ENCODE results near the gene ZCCHC7.
A peak's percentile ranks its signal among the peaks of the same experiment; 100 is the strongest.
"Not testable (repeated sequence)": the region's sequence is repeated elsewhere in the genome, so short reads cannot be mapped to it uniquely, and the experiment has no call there.

ZCCHC7 gene

DNA sequence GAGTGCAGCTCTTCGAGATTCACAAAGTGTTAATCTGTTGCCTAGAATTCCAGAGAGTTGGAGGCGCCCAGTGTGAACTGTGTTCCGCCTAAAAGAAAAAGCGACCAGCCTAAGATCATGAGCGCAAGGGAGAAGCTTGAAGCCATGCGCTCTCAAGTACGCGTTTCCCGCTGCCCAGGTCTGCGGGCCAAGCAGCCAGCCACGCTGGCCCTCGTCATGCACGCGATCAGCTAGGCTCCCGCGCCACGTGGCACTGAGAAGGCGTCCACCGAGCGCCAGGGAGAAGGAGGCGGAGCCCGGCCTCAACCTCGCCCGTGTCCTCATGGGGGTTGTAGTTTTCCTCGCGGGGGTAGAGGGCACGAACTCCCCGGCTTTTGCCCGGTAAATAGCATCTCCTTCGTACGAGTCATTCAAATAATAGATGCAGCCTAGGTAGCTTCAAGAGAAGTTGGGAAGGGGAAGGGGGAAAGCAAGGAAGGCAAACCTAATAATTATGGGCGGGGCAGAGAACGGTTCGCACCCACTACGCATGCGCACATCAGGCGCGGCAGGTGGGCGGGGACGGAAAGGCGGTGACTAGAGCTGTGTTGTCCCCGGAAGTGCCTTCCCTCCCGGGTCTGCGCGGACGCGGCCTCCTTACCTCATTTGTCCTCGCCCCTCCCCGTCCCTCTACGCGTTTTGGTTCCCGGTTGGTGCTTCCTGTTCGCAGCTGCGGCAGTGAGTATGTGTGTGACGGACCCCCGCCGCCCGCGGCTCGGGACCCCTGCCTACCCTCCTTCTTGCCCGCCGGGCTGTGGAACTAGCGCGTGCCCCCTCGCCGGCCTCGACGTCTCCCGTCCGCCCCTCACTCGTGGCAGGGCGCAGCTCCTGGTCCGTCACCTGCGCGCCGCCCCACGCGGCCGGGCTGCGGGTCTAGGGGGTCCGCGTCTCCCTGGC is at the start of gene ZCCHC7:
TSS of gene ZCCHC7 (plus strand) at position 668 of the 936 bp plus-strand sequence.
- DNase-seq: peak; percentile 67

DNA sequence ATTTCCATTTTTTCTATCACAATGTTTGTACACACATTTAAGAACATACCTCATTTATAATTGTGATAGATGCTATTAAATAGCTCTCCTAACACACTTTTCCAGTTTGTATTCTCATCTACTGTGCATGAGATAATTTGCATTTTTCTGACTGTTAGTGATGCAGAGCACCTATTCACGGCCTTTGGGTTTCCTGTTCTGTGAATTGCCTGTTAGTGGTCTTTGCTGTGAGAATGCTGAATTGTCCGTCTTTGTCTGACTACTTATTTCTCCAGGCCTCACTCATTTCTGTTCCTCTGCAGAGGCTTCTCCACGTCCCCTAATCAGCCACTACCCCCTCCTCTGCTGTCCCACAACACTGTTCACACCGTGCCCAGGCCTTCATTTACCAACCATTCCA is 45.6 kb upstream of the ZCCHC7 start:
- not testable (repeated sequence) for DNase-seq

DNA sequence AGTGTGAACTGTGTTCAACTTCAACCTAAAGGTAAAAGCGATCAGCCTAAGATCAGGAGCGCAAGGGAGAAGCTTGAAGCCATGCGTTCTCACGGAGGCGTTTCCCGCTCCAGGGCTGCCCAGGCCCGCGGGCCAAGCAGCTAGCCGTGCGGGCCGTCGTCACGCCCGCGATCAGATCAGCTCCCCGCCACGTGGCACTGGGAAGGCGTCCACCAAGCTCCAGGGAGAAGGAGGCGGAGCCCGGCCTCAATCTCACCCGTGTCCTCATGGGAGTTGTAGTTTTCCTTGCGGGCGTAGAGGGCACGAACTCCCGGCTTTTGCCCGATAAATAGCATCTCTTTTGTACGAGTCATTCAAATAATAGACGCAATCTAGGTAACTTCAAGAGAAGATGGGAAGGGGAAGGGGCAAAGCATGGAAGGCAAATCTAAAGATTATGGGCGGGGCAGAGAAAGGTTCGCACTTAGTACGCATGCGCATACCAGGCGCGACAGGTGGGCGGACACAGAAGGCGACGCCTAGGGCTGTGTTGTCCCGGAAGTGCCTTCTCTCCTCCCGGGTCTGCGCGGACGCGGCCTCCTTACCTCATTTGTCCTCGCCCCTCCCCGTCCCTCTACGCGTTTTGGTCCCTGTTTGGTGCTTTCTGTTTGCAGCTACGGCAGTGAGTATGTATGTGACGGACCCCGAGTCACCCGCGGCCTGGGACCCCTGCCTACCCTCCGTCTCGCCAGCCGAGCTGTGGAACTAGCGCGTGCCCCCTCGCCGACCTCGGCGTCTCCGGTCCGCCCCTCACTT is 40.8 kb upstream of the ZCCHC7 start:
- peak; percentile 68 for DNase-seq

DNA sequence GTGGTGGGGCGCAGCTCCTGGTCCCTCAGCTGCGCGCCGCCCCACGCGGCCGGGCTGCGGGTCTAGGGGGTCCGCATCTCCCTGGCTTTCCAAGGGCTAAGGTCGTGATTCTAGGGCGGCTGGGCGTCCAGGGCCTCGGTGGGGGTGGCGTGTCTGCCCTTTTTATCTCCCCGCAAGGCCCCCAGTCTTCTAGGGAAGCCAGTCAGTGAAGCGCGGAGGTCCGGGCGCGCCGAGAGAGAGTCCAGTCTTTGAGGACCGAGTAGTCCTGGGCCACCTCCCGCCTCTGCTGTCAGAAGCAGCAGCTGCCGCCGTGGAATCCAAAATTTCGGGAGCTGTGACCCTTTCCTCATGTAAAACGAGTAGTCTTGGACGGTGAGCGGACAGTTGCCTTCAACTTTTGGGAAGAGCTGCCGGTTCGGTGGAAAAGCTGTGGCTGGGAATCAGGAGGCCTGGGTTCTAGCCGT is 40.2 kb upstream of the ZCCHC7 start:
- not testable (repeated sequence) for DNase-seq

DNA sequence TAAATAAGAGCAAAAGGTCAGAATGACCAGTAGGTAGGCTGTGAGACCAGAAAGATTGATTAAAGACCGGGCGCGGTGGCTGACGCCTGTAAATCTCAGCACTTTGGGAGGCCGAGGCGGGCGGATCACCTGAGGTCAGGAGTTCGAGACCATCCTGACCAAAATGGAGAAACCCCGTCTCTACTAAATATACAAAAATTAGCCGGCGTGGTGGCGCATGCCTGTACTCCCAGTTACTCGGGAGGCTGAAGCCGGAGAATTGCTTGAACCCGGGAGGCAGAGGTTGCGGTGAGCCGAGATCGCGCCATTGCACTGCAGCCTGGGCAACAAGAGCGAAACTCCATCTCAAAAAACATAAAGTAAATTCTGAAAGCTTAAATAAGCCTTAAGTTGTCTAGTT is 38.9 kb upstream of the ZCCHC7 start:
- not testable (repeated sequence) for DNase-seq

DNA sequence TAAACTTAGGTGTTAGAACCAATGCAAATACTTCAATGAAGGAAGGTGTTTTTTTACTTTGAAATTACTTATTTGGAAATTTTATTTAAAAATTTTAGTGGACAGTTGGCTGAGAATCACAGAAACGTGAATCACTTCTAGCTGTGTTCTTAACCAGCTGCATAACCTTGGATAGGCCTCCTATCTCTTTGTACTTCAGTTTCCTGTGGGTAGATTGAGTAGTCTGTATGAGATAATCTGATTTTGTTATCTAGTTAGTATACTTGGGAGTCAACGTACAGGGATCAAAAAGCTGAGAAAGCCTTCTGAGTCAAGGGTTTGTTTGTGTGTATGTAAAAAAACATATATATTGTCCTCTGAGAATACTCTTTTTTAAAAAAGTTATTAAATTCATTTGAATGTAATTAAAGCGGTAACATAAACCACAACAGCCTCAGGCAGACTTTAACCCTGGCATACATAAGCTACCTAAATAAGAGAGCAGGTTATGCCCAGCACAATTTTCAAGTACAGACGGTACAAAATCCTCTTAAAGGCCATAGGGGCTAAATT is 38.1 kb upstream of the ZCCHC7 start:
- no peak for DNase-seq

DNA sequence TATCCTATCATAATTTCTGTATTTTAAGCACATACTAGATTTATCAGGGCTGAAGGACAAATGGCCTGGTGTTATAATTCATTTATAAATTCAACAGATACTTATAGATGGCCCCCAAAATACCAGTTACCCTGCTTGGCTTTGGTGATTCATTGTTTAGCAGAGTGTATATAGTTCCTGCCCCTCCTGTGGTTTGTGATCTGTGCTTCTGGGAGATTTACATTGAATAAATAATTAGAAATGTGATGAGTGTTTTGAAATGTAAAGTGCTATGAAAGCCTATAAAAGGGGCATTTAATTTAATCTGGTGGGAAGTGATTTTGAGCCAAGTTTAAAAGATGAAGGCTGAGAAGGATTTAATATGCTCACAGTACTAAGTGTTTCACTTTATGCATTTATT is 36.7 kb upstream of the ZCCHC7 start:
- no peak for DNase-seq

DNA sequence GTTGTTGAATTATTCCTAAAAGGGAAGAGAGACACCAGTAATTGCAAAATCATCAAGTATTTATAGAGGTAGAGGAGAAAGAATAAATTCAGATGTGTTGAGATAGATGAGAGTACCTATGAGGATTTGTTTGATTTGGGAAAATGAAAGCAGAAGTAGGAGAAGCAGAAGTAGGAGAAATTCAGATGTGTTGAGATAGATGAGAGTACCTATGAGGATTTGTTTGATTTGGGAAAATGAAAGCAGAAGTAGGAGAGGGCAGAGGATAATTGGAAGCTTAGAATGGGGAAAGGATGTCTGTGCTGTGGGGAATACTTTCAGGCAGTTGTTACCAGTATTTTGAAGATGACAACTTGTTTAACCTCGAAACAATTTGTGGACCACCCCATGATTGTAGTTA is 35.1 kb upstream of the ZCCHC7 start:
- no peak for DNase-seq

DNA sequence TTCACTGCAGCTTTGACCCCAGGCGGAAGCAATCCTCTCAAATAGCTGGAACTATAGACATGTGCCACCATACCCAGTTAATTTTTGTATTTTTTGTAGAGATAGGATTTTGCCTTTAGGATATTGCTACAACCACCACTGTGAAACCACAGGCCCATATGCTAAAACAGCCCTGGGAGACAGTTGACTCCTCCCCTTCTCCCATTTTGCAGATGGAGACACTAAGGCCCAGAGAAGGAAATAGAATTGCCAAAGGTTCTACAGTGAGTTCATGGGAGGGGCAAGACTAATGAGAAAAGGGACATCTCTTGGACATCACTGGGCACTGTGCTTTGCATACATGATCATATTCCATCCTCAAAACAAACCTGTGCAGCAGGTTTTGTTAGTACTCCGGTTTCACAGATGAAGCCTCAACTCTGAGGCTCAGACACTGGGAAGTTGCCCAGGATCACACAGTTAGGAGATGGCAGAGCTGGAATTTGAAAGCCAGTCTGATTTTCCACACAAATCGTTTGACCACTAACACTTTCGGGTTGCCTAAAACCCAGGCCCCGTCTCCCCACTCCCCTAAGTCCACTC is 27.6 kb upstream of the ZCCHC7 start:
- not testable (repeated sequence) for DNase-seq

DNA sequence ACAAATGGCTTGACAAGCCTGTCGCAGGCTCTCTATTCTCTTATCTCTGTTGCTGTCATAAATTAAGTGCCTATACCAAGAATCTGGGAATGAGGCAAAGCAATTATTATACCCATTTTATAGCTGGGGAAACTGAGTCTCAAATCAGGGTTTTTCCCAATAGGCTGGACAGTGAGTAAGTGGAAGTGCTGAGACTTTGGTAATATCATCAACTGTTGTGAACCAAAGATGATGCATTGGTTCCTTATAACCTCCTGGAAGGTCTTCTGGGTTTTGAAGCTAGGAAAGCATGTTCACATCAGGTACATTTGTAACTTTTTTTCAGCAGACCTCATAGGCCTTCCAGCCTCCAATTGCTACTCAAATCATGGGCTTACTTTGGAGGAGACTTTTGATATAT is 25.6 kb upstream of the ZCCHC7 start:
- no peak for DNase-seq

DNA sequence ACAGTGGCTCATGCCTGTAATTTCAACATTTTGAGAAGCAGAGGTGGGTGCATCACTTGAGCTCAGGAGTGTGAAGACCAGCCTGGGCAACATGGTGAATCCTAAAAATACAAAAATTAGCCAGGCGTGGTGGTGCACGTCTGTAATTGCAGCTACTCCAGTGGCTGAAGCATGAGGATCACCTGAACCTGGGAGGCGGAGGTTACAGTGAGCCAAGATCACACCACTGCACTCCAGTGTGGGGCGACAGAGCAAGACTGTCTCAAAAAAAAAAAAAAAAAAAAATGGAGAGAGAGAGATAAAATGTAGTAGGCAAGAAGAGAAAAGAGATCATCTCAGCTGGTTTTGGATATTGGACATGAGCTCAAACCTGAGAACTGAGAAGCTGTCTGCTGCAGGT is 23.7 kb upstream of the ZCCHC7 start:
- no peak for DNase-seq

DNA sequence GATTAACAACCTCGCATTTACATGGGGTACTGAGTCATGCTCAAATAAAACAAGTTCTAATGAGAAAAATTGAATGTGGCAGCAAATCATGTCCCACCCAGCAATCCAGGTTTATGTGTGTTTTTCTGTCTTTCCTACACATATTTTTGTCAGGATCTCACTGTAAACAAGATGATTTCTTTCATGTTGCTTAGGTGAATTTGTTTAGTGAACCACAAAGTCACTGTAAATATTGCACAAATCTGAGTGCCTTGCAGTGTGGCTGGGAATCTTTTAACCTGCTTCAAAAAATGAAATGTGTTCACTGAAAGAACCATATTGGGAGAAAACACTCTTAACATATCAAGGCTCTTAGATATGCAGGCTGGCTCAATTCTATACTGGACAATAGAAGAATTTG is 23.1 kb upstream of the ZCCHC7 start:
- DNase-seq: no peak

DNA sequence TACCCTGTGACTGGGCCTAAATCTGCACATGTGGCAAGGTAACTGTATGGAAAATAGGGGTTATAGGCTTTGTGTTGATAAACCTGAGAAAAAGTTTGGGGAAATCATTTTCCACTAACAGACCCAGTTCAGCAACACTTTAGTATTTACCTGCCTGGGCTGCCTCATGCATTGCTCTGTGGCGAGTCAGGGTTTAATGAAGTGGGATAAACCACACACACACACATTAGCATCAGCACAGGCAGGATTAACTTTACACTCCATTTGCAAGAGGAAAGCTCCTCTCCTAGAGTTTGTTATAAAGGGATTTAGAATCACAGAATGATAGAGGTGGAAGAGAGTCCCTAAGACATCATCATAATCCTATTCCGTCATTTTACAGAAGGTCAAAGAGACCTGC is 20.0 kb upstream of the ZCCHC7 start:
- DNase-seq: no peak

DNA sequence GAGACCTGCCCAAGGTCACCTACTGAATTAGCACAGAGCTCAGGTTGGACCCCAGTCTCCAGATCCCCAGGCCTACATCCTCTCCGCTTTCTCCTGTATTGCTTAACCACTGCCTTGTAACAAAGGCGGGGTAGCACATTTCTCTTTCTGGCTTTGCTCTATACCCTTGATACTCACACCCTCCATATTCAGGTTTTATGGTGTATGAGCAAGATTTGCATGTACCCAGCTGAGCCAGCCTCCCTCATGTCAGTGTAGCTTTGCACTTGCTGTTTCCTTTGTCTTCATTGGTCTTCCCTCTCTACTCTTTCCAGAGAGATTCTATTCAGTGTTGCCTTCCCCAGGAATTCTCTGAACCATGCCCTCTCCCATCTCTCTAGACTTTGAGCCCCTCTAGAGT is 19.6 kb upstream of the ZCCHC7 start:
- DNase-seq: no peak

DNA sequence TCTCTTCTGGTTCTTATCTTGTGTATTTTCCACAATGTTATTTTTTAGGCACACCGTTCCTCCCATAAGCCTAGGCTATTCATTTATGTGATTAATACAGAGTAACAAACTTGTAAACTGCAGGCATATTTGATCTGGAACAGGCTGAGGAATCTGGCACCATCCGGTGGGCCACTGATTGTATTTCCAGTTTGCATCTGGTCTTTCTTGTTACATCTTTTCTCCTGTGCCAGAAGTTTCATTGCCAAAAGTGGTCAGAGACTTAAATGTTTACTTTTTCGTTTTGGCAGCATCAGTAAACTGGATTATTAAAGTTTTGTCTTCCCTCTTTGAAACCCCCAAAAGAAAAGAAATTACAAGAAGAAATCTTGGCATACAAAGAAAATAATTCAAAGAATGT is 17.9 kb upstream of the ZCCHC7 start:
- no peak for DNase-seq

DNA sequence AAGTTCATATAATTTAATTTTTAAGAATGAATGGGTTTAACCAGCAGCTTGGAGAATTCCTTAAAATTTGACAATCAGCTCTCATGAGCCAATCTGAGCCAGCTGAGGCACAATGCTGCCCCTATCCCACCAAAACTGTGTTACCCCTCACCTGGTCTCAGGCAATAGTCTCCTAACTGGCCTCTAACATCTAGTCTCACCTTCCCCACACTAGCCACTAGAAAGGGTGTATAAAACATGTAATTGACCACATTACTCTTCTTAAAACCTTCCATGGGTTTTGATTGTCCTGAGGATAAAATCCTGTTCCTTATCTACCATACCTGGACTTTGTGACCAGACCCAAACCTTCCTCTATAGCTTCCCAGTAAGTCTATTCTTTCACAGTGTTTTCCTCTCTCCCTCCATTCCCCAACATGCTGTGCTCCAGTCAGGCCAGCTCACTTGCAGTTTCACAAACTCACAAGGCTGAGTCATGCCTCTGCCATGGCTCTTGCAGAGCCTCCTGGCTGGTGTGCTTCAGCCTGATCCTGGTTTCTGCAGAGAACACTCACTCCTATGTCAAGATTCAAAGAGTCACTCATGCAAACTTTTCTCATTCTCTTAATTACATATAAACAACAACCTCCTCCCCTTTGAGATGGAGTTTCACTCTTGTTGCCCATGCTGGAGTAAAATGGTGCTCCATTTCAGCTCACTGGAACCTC is 16.0 kb upstream of the ZCCHC7 start:
- no peak for DNase-seq

DNA sequence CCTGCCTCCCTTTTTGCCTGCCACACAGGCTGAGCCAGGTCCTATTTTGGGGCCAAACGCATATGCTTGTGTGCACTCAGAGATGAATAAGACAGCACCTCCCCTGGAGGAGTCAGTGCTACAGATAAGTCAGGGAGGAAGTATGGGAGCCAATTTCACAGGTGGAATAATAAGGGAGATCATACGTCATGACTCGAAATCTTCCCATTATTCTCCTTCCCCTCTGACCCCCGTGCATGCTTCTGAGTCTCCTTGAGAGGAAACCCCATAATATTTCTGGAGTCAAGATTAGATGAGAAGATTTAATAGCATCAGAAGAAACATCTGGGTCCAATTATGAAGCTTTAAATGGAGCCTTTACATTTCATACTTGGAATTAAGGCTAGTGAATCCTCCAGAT is 15.1 kb upstream of the ZCCHC7 start:
- no peak for DNase-seq

DNA sequence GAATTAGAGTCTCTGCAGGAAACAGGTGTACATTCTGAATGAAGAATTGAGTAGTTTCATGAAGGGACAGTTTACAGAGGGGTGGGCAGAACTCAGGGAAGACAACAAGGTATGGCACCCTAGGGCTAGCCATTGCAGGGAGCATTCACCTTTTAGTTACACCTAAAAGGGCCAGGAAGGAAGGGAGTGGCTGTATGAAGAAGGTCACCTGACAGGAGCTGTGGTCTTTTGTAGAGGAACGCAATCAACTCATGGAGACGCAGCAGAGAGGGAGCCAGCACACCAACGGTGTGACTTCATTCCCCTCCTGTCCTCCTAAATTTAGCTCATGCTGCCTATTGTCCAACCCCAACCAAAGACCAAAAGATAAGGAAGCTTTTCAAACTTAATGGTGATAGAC is 12.7 kb upstream of the ZCCHC7 start:
- DNase-seq: no peak

DNA sequence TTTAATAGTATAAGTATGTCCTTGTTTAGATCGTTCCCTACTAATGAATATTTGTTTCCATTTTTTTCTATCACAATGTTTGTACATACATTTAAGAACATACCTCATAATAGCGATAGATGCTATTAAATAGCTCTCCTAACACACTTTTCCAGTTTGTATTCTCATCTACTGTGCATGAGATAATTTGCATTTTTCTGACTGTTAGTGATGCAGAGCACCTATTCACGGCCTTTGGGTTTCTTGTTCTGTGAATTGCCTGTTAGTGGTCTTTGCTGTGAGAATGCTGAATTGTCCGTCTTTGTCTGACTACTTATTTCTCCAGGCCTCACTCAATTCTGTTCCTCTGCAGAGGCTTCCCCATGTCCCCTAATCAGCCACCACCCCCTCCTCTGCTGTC is 5.9 kb upstream of the ZCCHC7 start:
- DNase-seq: not testable (repeated sequence)

DNA sequence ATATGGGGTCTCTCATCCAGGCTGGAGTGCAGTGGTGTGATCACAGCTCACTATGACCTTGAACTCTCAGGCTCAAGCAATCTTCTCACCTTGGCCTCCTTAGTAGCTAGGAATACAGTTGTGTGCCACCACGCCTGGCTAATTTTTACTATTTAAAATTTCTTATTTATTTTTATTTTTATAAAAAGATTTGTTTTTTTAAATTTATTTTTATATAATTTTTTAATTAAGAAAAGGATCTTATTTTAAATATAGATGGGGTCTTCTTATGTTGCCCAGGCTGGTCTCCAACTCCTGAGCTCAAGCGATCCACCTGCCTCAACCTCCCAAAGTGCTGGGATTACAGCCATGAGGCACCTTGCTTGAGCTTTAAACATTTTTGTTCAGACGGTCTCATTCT is 2.4 kb upstream of the ZCCHC7 start:
- no peak for DNase-seq

DNA sequence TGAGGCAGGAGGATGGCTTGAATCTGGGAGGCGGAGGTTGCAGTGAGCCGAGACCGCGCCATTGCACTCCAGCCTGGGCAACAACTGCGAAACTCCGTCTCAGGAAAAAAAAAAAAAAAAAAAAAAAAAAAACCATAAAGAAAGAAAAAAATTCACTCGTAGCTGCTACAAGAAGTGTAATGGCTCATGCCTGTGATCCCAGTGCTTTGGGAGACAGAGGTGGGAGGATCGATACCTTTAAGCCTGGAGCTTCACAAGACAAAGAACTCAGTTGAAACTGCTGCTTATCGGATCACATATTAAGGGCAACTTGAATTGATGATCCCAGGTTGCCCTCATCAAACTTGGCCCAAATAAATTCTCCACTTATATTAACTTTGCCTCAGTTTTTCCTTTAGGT is 1.0 kb upstream of the ZCCHC7 start:
- no peak for DNase-seq

DNA sequence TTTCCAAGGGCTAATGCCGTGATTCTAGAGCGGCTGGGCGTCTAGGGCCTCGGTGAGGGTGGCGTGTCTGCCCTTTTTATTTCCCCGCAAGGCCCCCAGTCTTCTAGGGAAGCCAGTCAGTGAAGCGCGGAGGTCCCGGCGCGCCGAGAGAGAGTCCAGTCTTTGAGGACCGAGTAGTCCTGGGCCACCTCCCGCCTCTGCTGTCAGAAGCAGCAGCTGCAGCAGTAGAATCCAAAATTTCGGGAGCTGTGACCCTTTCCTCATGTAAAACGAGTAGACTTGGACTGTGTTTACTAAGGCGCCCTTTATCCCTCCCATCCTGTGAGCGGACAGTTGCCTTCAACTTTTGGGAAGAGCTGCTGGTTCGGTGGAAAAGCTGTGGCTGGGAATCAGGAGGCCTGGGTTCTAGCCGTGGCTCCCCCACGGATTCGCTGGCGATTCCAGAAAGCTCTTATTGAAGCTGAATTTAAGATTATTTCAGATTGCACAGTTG is 515 bp downstream of the ZCCHC7 start:
- DNase-seq: not testable (repeated sequence)
